HG03108 (cell line): ENCODE results near the gene CRMP1.

Experiments
- ATAC-seq: cut with Tn5 transposase; IDR thresholded peaks from one replicate; pipeline ENCODE4 v1.9.1; 2021; ENCODE audit warnings: moderate library complexity; ENCODE audit not compliant: unreplicated experiment

CRMP1 gene

GRCh38 chr4:5921101-5921980 is 28.5 kb upstream of the CRMP1 start:
- no peak for ATAC-seq

- no peak for ATAC-seq
These were observed 26.7 kb upstream of the CRMP1 start for GRCh38 chr4:5919571-5919970.

- ATAC-seq, result no peak
These were observed 26.2 kb upstream of the CRMP1 start for GRCh38 chr4:5919044-5919443.

- no peak for ATAC-seq
These were observed 25.6 kb upstream of the CRMP1 start for GRCh38 chr4:5918331-5918985.

- ATAC-seq, result no peak
These were observed 24.8 kb upstream of the CRMP1 start for GRCh38 chr4:5917672-5918071.

- ATAC-seq, result no peak
These were observed 23.3 kb upstream of the CRMP1 start for GRCh38 chr4:5916229-5916628.

- ATAC-seq, result no peak
These were observed 20.6 kb upstream of the CRMP1 start for GRCh38 chr4:5913454-5913853.

- no peak for ATAC-seq
These were observed 19.7 kb upstream of the CRMP1 start for GRCh38 chr4:5912614-5913019.

GRCh38 chr4:5908876-5909427 is 16.1 kb upstream of the CRMP1 start:
- ATAC-seq, result no peak

- no peak for ATAC-seq
These were observed 13.3 kb upstream of the CRMP1 start for GRCh38 chr4:5906191-5906590.

- ATAC-seq, result no peak
These were observed 12.8 kb upstream of the CRMP1 start for GRCh38 chr4:5905714-5906113.

- no peak for ATAC-seq
These were observed 8.0 kb upstream of the CRMP1 start for GRCh38 chr4:5900844-5901243.

- ATAC-seq, result no peak
These were observed 7.0 kb upstream of the CRMP1 start for GRCh38 chr4:5899881-5900280.

- ATAC-seq, result no peak
These were observed 6.5 kb upstream of the CRMP1 start for GRCh38 chr4:5899396-5899795.

GRCh38 chr4:5897674-5898073 is 4.8 kb upstream of the CRMP1 start:
- ATAC-seq, result no peak

GRCh38 chr4:5895287-5895686 is 2.4 kb upstream of the CRMP1 start:
- no peak for ATAC-seq

- ATAC-seq, result no peak
These were observed 1.4 kb upstream of the CRMP1 start for GRCh38 chr4:5894266-5894665.

- ATAC-seq, result no peak
These were observed 705 bp upstream of the CRMP1 start for GRCh38 chr4:5893591-5893990.

GRCh38 chr4:5892323-5893003 is 423 bp downstream of the CRMP1 start:
- ATAC-seq, result no peak

GRCh38 chr4:5891563-5892322 is 1.1 kb downstream of the CRMP1 start:
- ATAC-seq, result no peak
